ENCODE measurements around the gene MDM2. TPM values are rescaled to one million over a fixed set of nuclear protein-coding genes. Genes with fewer than 3 reads are reported as not detected.

The MDM2 gene
- polyA plus RNA-seq, 1 of the 3 experiments (the other 2 are of a cell fraction) = 21.5 TPM

GRCh38 chr12:68828672-68829068 lies 20.7 kb downstream of the MDM2 start:
- H3K9me2 ChIP-seq = no peaks in the 10 kb centered on the region
- H3K4me3 ChIP-seq (ENCODE audit: low read depth in 2 of 2, low read length in 1 of 2) = no peak overlapping the region
- H3K4me2 ChIP-seq = no peak overlapping the region
- peaks cover 76% of the 10 kb centered on the region for H3K79me2 ChIP-seq (ENCODE audit: insufficient read depth)
- peaks cover 63 to 92% of the 10 kb centered on the region in 2 experiments for H3K36me3 ChIP-seq (replicated peaks in 1 of 2; ENCODE audit: control insufficient read depth in 1 of 2, insufficient read depth in 2 of 2, low read length in 1 of 2)
- DNase-seq = no peak
- POLR2A ChIA-PET = no interaction called here
- H3K27me3 ChIP-seq (ENCODE audit: insufficient read depth) = no peaks in the 10 kb centered on the region
- 0 out of 2 replicates have a peak overlapping the region, but pooled peaks have one; percentile 2 for H3K9ac ChIP-seq
- H4K20me1 ChIP-seq (ENCODE audit: insufficient read depth) = peaks cover 94% of the 10 kb centered on the region
- no peak overlapping the region for H2AFZ ChIP-seq (ENCODE audit: low read depth)
- no peaks in the 10 kb centered on the region for H3K4me1 ChIP-seq (ENCODE audit: control insufficient read depth in 1 of 2, insufficient read depth in 2 of 2, low read depth in 1 of 2, low read length in 1 of 2)
- CTCF ChIA-PET = interaction anchor here (1.0 kb wide), 2 partner anchors 12 to 16 kb away, joined by 3 to 4 read pairs; no protein-coding TSS in a partner anchor
- TF ChIP-seq TAF1 (IDR thresholded peaks at IDR 0.05; ENCODE audit: borderline replicate concordance, low read depth, low read length) (no peak), TCF12 (IDR thresholded peaks at IDR 0.05) (no peak), RAD21 (IDR thresholded peaks at IDR 0.05; ENCODE audit: low read length) (no peak), GATA2 (CRISPR knock-in tag; IDR thresholded peaks at IDR 0.05) (no peak), CHD2 (IDR thresholded peaks at IDR 0.05; ENCODE audit: low read length, partially characterized antibody) (no peak), GABPA (IDR thresholded peaks at IDR 0.05; ENCODE audit: low read depth) (no peak), SIN3A (IDR thresholded peaks at IDR 0.05; ENCODE audit: borderline replicate concordance, low read depth, low read length) (no peak), MXI1 (IDR thresholded peaks at IDR 0.05; ENCODE audit: low read depth, low read length) (no peak), YY1 (IDR thresholded peaks at IDR 0.05; ENCODE audit: low read depth) (no peak), RCOR1 (IDR thresholded peaks at IDR 0.05; ENCODE audit: low read length) (no peak)
- TF ChIP-seq, protein P1, sequence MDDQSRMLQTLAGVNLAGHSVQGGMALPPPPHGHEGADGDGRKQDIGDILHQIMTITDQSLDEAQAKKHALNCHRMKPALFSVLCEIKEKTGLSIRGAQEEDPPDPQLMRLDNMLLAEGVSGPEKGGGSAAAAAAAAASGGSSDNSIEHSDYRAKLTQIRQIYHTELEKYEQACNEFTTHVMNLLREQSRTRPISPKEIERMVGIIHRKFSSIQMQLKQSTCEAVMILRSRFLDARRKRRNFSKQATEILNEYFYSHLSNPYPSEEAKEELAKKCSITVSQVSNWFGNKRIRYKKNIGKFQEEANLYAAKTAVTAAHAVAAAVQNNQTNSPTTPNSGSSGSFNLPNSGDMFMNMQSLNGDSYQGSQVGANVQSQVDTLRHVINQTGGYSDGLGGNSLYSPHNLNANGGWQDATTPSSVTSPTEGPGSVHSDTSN (IDR thresholded peaks at IDR 0.05) = no peak
- TF ChIP-seq, protein P2, sequence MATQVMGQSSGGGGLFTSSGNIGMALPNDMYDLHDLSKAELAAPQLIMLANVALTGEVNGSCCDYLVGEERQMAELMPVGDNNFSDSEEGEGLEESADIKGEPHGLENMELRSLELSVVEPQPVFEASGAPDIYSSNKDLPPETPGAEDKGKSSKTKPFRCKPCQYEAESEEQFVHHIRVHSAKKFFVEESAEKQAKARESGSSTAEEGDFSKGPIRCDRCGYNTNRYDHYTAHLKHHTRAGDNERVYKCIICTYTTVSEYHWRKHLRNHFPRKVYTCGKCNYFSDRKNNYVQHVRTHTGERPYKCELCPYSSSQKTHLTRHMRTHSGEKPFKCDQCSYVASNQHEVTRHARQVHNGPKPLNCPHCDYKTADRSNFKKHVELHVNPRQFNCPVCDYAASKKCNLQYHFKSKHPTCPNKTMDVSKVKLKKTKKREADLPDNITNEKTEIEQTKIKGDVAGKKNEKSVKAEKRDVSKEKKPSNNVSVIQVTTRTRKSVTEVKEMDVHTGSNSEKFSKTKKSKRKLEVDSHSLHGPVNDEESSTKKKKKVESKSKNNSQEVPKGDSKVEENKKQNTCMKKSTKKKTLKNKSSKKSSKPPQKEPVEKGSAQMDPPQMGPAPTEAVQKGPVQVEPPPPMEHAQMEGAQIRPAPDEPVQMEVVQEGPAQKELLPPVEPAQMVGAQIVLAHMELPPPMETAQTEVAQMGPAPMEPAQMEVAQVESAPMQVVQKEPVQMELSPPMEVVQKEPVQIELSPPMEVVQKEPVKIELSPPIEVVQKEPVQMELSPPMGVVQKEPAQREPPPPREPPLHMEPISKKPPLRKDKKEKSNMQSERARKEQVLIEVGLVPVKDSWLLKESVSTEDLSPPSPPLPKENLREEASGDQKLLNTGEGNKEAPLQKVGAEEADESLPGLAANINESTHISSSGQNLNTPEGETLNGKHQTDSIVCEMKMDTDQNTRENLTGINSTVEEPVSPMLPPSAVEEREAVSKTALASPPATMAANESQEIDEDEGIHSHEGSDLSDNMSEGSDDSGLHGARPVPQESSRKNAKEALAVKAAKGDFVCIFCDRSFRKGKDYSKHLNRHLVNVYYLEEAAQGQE (IDR thresholded peaks at IDR 0.05; ENCODE audit: low read depth, low read length) = no peak
- 96% methylated on average over 7 of the region's 7 CpGs for WGBS (ENCODE audit: low lambda C conversion rate)
- H3K27ac ChIP-seq (ENCODE audit: low read depth in 2 of 2, low read length in 1 of 2) = peak overlapping the region in 1 of 2 experiments; percentile 31; a peak in 1 of 4 replicates
- peaks cover 75% of the 10 kb centered on the region for H3F3A ChIP-seq (replicated peaks; ENCODE audit: insufficient read depth)
- no peaks in the 10 kb centered on the region for H3K9me3 ChIP-seq

DNA sequence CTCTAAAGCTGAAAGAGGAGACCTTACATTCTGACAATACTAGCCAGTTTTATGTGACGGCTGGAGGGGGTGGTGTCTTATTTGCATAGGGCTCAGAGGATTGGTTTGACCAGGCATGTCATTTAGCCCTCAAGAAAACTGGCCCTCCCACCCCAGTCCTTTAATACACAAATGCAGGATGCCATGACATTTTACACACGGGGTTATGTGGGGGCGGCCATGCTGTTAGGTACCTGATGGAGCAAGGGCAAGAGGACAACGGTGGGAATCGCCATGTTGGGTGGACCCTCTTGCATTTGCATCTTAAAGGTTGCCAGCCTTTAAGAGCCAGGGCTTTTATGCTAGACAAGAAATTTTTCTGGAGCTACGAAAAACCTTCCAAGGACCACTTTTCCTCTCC lies 23.3 kb downstream of the MDM2 start:
- Histone ChIP-seq H4K20me1 (ENCODE audit: insufficient read depth) (peaks cover 95% of the 10 kb centered on the region), H3K27me3 (ENCODE audit: insufficient read depth) (no peaks in the 10 kb centered on the region), H3K9ac (no peak overlapping the region), H3K4me2 (no peak overlapping the region), H2AFZ (ENCODE audit: low read depth) (no peak overlapping the region), H3K4me3 (ENCODE audit: low read depth in 2 of 2, low read length in 1 of 2) (no peak overlapping the region), H3K9me2 (no peaks in the 10 kb centered on the region), H3K9me3 (no peaks in the 10 kb centered on the region), H3K4me1 (ENCODE audit: control insufficient read depth in 1 of 2, insufficient read depth in 2 of 2, low read depth in 1 of 2, low read length in 1 of 2) (peaks cover 0 to 12% of the 10 kb centered on the region in 2 experiments; a peak in 2 of 4 replicates), H3F3A (replicated peaks; ENCODE audit: insufficient read depth) (peaks cover 70% of the 10 kb centered on the region), H3K36me3 (replicated peaks in 1 of 2; ENCODE audit: control insufficient read depth in 1 of 2, insufficient read depth in 2 of 2, low read length in 1 of 2) (peaks cover 64 to 92% of the 10 kb centered on the region in 2 experiments), H3K79me2 (ENCODE audit: insufficient read depth) (peaks cover 78% of the 10 kb centered on the region), H3K27ac (ENCODE audit: low read depth in 2 of 2, low read length in 1 of 2) (peak overlapping the region in 1 of 2 experiments; percentile 15; a peak in 1 of 4 replicates)
- ChIA-PET POLR2A (no interaction called here), CTCF (interaction anchor here (0.8 to 3.1 kb wide), 11 partner anchors 10 to 849 kb away, joined by 3 to 31 read pairs (median 8); partner anchors contain the start of gene MDM2)
- no peak for TF ChIP-seq POLR2AphosphoS5 (IDR thresholded peaks at IDR 0.05; ENCODE audit: low read depth, low read length)
- no peak for TF ChIP-seq CHD2 (IDR thresholded peaks at IDR 0.05; ENCODE audit: low read length, partially characterized antibody)
- DNase-seq = no peak
- 91% methylated on average over 6 of the region's 6 CpGs for WGBS (ENCODE audit: low lambda C conversion rate)

All from SK-N-SH (cell line).